ENCODE measurements around the gene PDZK1. TPM values are rescaled to one million over a fixed set of nuclear protein-coding genes. Genes with fewer than 3 reads are reported as not detected.
"Not testable (repeated sequence)": the region's sequence is repeated elsewhere in the genome, so short reads cannot be mapped to it uniquely, and the experiment has no call there.

PDZK1 gene
- total and polyA plus RNA-seq, 3 donors from 2014 or later: 0.94 to 3.5 (median 1.5) TPM

DNA sequence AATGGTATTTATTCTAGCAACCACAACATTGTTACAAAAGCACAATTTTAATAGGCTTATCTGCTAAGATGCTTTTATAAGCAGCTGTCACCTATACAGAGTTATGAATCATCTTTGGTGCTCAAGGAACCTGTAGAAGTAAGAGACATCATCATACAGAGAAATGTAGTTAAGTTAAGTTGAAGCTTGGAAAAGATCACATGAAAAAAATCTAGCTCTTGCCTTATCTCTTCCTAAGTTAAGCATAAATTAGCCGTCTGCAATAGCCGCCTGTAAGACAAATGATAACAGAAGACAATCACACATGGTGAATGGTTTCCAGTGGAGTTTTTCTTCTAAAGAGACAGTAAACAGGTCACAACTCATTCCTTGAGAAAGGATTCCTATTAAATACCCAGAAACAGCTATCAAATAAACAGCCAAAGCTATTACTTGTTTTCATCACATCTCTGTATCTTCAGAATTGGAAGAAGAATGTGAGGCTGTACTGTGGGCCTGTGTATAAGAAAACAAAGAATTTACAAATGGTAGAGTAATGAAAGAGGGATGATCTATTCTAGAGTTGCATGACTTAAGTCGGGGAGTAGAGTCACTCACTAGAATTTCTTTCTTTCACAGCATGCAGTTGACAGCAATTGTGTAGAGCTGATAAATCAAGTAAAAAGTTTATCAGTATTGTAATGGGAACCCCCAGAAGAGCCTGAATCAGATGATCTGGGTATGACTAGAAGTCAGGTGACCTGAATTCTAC is 36.0 kb downstream of the PDZK1 start:
- DNase-seq; H3K36me3 ChIP-seq (ENCODE audit: low read depth, missing control alignments); H3K27ac ChIP-seq; intact Hi-C loops (cut with DNase I; ENCODE audit: low total_unique reads); H3K4me1 ChIP-seq; H3K9me3 ChIP-seq; H3K4me3 ChIP-seq; H3K27me3 ChIP-seq: not testable (repeated sequence)
- WGBS, 2 donors: 79 to 81% methylated on average over 2 of the region's 3 CpGs

DNA sequence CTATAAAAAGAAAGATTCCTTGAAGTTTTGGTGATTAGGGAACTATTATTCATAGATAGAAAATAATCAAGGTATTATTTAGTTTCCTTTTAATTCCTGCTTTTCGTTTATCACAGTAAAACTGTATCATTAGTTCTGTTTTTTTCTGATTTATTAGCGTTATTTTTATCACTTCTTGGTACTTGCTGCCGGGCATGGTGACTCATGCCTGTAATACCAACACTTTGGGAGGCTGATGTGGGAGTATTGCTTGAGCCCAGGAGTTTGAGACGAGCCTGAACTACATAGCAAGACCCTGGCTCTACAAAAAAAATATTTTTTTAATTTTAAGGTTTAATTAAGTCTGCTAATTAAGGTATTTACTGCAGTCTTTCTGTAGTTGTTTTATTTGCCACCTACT is 42.2 kb downstream of the PDZK1 start:
- H3K27ac ChIP-seq; H3K27me3 ChIP-seq; intact Hi-C loops (cut with DNase I; ENCODE audit: low total_unique reads); H3K4me3 ChIP-seq; H3K4me1 ChIP-seq; H3K36me3 ChIP-seq (ENCODE audit: low read depth, missing control alignments); H3K9me3 ChIP-seq; DNase-seq: not testable (repeated sequence)
- WGBS, 2 donors: 53 to 68% methylated on average over 4 of the region's 4 CpGs

DNA sequence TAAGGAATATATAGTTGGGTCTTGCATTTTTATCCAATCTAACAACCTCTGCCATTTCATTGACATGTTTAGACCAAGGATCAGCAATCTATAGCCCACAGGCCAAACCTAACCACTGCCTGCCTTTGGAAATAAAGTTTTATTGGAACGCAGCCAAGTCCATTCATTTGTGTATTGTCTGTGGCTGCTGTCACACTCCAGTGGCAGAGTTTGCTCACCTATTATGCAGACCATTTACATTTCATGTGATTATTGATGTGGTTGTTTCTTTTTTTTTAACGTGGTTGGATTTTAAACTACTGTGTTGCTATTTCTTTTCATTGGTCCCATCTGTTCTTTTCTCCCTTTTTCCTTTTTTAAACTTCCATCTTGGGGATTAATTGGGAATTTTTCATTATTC is 44.7 kb downstream of the PDZK1 start:
- WGBS, 2 donors: 78 to 80% methylated on average over 2 of the region's 2 CpGs
- DNase-seq; H3K27ac ChIP-seq; H3K27me3 ChIP-seq; H3K36me3 ChIP-seq (ENCODE audit: low read depth, missing control alignments); H3K9me3 ChIP-seq; H3K4me3 ChIP-seq; intact Hi-C loops (cut with DNase I; ENCODE audit: low total_unique reads); H3K4me1 ChIP-seq: not testable (repeated sequence)

DNA sequence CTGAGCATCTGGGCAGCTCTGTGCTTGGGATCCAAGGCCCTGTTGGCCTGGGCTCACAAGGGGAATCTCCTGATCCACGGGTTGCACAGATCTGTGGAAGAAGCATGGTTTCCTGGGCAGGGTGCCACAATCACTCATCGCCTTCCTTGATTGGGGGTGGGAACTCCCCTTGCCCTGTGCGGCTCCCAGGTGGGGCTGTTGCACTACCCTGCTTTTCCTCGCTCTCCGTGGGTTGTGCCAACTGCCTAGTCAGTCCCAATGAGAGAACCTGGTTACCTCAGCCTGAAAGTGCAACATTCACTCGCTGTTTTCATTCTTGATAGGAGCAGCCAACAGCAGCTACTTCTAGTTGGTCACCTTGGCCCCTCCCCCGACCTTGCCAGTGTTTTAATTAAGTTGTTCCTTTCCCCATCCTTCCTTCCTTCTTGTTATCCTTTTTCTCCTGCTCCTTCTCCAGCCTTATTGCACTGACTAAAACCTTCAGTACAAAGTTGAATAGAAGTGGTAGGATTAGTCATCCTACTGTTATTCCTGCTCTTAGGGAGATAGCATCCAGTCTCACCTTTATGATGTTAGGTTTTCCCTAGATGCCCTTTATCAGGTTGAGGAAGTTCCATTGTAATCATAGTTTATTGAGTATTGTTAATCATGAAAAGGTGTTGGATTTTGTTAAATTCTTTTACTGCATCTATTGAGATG is 50.8 kb downstream of the PDZK1 start:
- H3K4me3 ChIP-seq; intact Hi-C loops (cut with DNase I; ENCODE audit: low total_unique reads); DNase-seq; H3K27me3 ChIP-seq; H3K27ac ChIP-seq; H3K4me1 ChIP-seq; H3K36me3 ChIP-seq (ENCODE audit: low read depth, missing control alignments); H3K9me3 ChIP-seq: not testable (repeated sequence)
- 87 to 93% methylated on average over 2 of the region's 7 CpGs for WGBS, 2 donors

DNA sequence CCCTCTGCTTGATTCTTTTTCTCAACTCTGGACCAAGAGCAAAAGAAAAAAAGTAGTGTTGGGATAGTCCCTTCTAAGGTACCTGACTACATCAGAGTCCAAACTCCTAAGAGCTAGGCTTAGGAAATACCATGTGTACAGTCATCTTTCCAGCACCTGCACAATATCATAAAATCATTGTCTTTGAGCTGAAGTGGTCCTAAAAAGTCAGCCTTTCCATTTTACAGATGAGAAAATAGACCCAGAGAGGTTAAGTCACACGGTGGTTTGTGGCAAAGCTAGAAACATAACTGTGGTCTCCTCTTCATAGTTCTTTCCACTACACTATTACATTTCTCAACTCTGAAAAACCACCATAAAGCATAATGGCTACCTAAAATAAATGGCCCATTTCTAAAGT is 63.2 kb downstream of the PDZK1 start:
- intact Hi-C loops (cut with DNase I; ENCODE audit: low total_unique reads); DNase-seq: not testable (repeated sequence)

DNA sequence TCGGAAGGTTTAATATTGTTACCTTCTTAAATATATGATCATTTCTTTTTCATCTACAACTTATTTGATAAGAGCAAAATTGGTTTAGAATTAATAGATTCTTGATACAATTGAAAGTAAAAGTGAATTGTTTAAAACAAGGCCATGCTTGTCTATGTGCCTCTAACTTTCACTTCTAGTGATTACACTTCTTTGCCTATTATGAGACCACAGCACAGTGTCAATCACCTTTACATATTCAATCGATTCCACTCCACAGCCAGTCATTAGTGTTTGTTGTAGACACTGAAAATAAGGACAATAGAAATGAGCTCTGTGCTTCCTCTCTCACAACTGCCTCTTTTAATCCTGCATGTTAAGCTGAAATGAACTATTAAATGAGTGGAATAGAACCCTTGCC is 65.3 kb downstream of the PDZK1 start:
- H3K4me3 ChIP-seq; H3K9me3 ChIP-seq; intact Hi-C loops (cut with DNase I; ENCODE audit: low total_unique reads); H3K27ac ChIP-seq; DNase-seq; H3K4me1 ChIP-seq; H3K36me3 ChIP-seq (ENCODE audit: low read depth, missing control alignments); H3K27me3 ChIP-seq: not testable (repeated sequence)
- WGBS, 2 donors: 80 to 100% methylated on average over 1 of the region's 2 CpGs

More for the DNA sequence above, 63.2 kb downstream of the PDZK1 start:
- H3K4me1 ChIP-seq; H3K4me3 ChIP-seq; H3K9me3 ChIP-seq; H3K27ac ChIP-seq; H3K27me3 ChIP-seq; H3K36me3 ChIP-seq (ENCODE audit: low read depth, missing control alignments): not testable (repeated sequence)
- no CpG with 5 or more reads among the region's 1 CpG for WGBS, 2 donors

DNA sequence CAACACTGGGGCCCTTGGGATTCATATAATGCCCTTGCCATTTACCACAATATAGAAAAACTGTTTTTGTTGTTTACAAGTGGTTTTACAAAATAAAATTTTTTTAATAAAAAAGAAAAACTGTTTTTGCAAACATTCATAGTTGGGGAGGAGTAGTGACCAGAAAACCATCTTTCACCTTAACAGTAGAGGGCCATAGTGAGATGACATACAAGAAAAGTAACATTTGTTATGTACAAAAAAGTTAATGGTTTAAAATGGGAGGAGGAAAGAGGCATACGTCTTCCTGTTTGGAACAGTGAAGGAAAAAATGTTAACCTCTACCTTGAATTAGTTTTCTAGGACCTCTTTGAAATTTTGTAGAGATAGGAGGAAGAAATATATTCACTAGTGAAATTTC is 70.9 kb downstream of the PDZK1 start:
- 62 to 83% methylated on average over 1 of the region's 1 CpG for WGBS, 2 donors
- intact Hi-C loops (cut with DNase I; ENCODE audit: low total_unique reads): not testable (repeated sequence)

DNA sequence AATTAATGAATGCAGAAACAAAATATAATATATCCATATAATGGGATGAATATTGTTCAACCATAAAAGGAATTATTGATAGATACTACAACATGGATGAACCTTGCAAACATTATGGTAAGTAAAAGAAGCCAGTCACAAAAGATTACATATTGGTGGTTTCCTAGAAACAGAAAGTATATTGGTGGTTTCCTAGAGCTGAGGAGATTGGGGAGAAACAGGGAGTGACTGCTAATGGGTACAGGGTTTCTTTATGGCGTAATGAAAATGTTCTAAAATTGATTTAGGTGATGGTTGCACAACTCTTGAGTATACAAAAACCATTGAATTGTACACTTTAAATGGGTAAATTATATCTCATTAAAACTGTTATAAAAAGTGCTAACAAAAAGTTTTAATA is 85.0 kb downstream of the PDZK1 start:
- intact Hi-C loops (cut with DNase I; ENCODE audit: low total_unique reads): not testable (repeated sequence)
- WGBS, 2 donors: no CpG with 5 or more reads among the region's 1 CpG

More for the DNA sequence above, 70.9 kb downstream of the PDZK1 start:
- not testable (repeated sequence) for H3K27me3 ChIP-seq; H3K36me3 ChIP-seq (ENCODE audit: low read depth, missing control alignments); H3K9me3 ChIP-seq; H3K4me3 ChIP-seq; DNase-seq; H3K27ac ChIP-seq; H3K4me1 ChIP-seq

More for the DNA sequence above, 85.0 kb downstream of the PDZK1 start:
- not testable (repeated sequence) for H3K27me3 ChIP-seq; DNase-seq; H3K4me1 ChIP-seq; H3K36me3 ChIP-seq (ENCODE audit: low read depth, missing control alignments); H3K27ac ChIP-seq; H3K4me3 ChIP-seq; H3K9me3 ChIP-seq

Other genes starting within 250 kb of the PDZK1 start
- 10 to 100 TPM; 41.1 to 48.3 TPM for gene GPR89A, start 99.4 kb downstream of the PDZK1 start, total RNA-seq
- gene GPR89A, start 99.4 kb downstream of the PDZK1 start, polyA plus RNA-seq (ENCODE audit: insufficient read depth, low read depth, low replicate concordance): 35.6 TPM
- under 1 TPM in 1 of 2 donors, not detected in 1; 0.31 TPM for gene CD160, start 12.1 kb upstream of the PDZK1 start, total RNA-seq
- 0.45 TPM for gene CD160, start 12.1 kb upstream of the PDZK1 start, polyA plus RNA-seq (ENCODE audit: insufficient read depth, low read depth, low replicate concordance)
- gene RNF115, start 116.7 kb upstream of the PDZK1 start, total RNA-seq: 10 to 100 TPM; 24.4 to 29.1 TPM
- gene RNF115, start 116.7 kb upstream of the PDZK1 start, polyA plus RNA-seq (ENCODE audit: insufficient read depth, low read depth, low replicate concordance): 13.8 TPM
- 10 to 100 TPM; 56.2 to 63.8 TPM for gene POLR3C, start 116.8 kb upstream of the PDZK1 start, total RNA-seq
- 73.3 TPM for gene POLR3C, start 116.8 kb upstream of the PDZK1 start, polyA plus RNA-seq (ENCODE audit: insufficient read depth, low read depth, low replicate concordance)
- 10 to 100 TPM in 1 of 2 donors, 1 to 10 TPM in 1; 9.5 to 13.1 TPM for gene NUDT17, start 138.3 kb upstream of the PDZK1 start, total RNA-seq
- gene NUDT17, start 138.3 kb upstream of the PDZK1 start, polyA plus RNA-seq (ENCODE audit: insufficient read depth, low read depth, low replicate concordance): 9.5 TPM
- gene PIAS3, start 151.7 kb upstream of the PDZK1 start, total RNA-seq: 10 to 100 TPM; 39.8 to 40.1 TPM
- gene PIAS3, start 151.7 kb upstream of the PDZK1 start, polyA plus RNA-seq (ENCODE audit: insufficient read depth, low read depth, low replicate concordance): 30.9 TPM
- gene ANKRD35, start 178.5 kb upstream of the PDZK1 start, total RNA-seq: 1 to 10 TPM; 1.3 to 1.7 TPM
- gene ANKRD35, start 178.5 kb upstream of the PDZK1 start, polyA plus RNA-seq (ENCODE audit: insufficient read depth, low read depth, low replicate concordance): 3.3 TPM
- gene ITGA10, start 202.7 kb upstream of the PDZK1 start, total RNA-seq: 1 to 10 TPM; 4.3 to 6.3 TPM
- 3.4 TPM for gene ITGA10, start 202.7 kb upstream of the PDZK1 start, polyA plus RNA-seq (ENCODE audit: insufficient read depth, low read depth, low replicate concordance)
- 10 to 100 TPM; 42.1 to 42.7 TPM for gene PEX11B, start 211.3 kb upstream of the PDZK1 start, total RNA-seq
- 54.8 TPM for gene PEX11B, start 211.3 kb upstream of the PDZK1 start, polyA plus RNA-seq (ENCODE audit: insufficient read depth, low read depth, low replicate concordance)
- 100 to 1,000 TPM; 158 to 174 TPM for gene RBM8A, start 220.1 kb upstream of the PDZK1 start, total RNA-seq
- gene RBM8A, start 220.1 kb upstream of the PDZK1 start, polyA plus RNA-seq (ENCODE audit: insufficient read depth, low read depth, low replicate concordance): 123 TPM

Data from testis (tissue), 3 donors.